ENCODE data around the gene DNAH2.

GRCh38 chr17:7825206-7825990 is 107.9 kb downstream of the DNAH2 start:
- peak; percentile 47; the same call in 1 of the 2 replicates for TF ChIP-seq CTCF (IDR thresholded peaks at IDR 0.05)
- no peak for TF ChIP-seq REST (IDR thresholded peaks at IDR 0.05; ENCODE audit: insufficient read depth in 1 of 2, low read depth in 2 of 2, low read length in 1 of 2)
